GM13977 (cell line): Measurements from ENCODE around the gene HOXA6.

Experiments
- DNase-seq: peaks from one replicate; pipeline ENCODE4 v3.0.0; 2012; ENCODE audit warnings: low spot score
- in situ Hi-C: fragments of 300-500 bp; cut with MboI; formaldehyde crosslinking; loops from one replicate; pipeline ENCODE4 v1.12.0; 2022; ENCODE audit warnings: low sequenced_read_pairs, low pct_unique_long_range_greater_than_20kb, mixed read lengths, inconsistent platforms; ENCODE audit not compliant: unreplicated experiment
- TF ChIP-seq, protein P1 (sequence below): IDR thresholded peaks from 2 replicates; pipeline ENCODE4 v1.5.1; 2012; ENCODE audit warnings: mild to moderate bottlenecking, control low read depth; ENCODE audit not compliant: insufficient read depth; ENCODE audit errors: extremely low read depth, missing control alignments

HOXA6 gene

GRCh38 chr7:27119412-27119911, 28.1 kb downstream of the HOXA6 start:
- TF ChIP-seq, protein P1, sequence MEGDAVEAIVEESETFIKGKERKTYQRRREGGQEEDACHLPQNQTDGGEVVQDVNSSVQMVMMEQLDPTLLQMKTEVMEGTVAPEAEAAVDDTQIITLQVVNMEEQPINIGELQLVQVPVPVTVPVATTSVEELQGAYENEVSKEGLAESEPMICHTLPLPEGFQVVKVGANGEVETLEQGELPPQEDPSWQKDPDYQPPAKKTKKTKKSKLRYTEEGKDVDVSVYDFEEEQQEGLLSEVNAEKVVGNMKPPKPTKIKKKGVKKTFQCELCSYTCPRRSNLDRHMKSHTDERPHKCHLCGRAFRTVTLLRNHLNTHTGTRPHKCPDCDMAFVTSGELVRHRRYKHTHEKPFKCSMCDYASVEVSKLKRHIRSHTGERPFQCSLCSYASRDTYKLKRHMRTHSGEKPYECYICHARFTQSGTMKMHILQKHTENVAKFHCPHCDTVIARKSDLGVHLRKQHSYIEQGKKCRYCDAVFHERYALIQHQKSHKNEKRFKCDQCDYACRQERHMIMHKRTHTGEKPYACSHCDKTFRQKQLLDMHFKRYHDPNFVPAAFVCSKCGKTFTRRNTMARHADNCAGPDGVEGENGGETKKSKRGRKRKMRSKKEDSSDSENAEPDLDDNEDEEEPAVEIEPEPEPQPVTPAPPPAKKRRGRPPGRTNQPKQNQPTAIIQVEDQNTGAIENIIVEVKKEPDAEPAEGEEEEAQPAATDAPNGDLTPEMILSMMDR: no peak
- in situ Hi-C loops: no loop called here
- DNase-seq: no peak

DNA sequence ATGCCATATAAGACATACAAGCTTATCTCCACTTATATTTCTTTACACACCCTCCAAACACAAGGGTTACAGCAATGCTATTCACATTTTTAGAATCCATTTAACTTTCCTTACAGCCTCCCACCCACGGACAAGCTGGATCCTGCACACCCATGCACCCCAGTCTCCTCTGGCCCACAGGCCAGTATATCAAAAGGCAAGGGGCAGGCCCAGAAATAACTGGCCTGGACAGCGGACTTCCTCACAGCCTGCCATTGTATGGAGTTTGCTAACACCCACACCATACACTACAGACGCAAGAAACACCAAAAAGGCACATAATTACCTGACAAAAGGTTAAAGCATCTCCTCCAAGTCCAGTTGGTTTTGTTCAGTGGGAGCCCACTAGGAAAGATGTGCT, 29.0 kb downstream of the HOXA6 start:
- in situ Hi-C loops: no loop called here
- TF ChIP-seq, protein P1: no peak
- DNase-seq: no peak

DNA sequence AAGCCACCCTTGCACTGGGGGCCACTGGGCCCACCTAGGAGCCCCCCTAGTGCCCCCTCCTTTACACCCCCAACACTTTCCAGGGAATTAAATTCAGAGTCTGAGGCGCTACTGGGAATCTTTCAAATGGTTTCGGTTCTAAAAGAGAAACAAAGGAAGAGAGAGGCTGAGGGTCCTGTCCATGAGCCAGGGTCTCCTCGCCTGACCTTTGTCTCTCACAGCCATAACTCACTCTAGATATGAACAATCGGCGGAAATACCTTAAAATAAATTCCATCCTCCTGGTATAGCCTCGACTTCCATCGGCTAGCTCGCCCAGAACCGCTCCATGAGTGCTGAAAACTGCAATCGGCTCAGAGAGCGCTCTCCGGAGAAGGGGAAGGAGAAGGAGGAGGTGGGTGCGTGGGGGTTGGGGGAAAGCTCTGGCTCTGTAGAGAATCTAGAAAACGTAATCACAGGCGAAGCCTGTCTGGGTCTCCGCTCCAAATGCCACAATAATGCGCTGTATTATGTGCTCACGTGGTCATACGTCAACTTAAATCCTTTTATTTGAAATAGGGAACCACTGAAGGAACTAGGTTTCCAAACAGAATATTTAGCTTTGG, 29.6 kb downstream of the HOXA6 start:
- DNase-seq: no peak
- TF ChIP-seq, protein P1: no peak
- in situ Hi-C loops: no loop called here

DNA sequence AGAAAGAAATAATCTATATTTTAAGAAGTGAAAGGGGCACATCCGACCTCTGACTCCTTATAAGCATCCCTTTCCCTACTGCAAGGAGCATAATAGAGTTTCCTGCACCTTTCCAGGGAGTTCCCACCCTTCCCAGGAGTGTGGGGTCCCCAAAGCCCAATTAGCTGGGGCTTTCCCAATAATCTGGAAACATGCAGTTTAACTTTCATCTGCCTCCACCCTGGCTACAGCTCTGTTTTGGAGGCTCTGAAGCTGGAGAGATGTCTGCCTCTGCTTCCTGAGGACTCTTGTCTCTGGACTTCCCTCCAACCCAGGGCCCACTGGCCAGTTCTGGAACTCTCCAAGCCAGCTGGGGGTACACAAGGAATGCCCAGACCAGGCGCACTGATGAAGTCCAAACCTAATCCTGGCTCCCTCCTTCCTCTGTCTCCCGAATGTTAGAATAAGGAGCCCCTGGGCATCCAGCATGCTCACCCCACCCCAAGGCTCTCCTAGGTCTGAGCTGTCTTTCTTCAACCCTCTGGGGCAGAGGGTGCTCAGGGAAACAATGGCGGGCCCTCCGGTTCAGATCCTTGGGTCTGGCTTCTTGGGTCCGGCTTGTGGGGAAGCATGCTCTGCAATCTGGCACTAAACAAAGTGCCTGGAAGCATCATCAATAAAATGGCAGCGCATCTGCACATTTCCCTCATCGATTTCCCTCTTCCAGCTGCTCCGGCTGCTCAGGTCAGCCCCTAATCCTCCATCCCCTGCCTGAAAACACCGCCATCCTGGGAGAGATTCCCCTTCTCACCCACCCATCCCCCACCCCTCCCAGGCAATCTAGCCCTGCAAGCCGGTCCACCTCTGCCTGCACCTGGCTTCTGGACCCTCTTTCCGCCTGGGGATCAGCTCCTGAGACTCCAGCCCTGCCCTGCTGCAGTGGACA, 30.4 kb downstream of the HOXA6 start:
- in situ Hi-C loops: no loop called here
- TF ChIP-seq, protein P1: no peak
- DNase-seq: no peak

DNA sequence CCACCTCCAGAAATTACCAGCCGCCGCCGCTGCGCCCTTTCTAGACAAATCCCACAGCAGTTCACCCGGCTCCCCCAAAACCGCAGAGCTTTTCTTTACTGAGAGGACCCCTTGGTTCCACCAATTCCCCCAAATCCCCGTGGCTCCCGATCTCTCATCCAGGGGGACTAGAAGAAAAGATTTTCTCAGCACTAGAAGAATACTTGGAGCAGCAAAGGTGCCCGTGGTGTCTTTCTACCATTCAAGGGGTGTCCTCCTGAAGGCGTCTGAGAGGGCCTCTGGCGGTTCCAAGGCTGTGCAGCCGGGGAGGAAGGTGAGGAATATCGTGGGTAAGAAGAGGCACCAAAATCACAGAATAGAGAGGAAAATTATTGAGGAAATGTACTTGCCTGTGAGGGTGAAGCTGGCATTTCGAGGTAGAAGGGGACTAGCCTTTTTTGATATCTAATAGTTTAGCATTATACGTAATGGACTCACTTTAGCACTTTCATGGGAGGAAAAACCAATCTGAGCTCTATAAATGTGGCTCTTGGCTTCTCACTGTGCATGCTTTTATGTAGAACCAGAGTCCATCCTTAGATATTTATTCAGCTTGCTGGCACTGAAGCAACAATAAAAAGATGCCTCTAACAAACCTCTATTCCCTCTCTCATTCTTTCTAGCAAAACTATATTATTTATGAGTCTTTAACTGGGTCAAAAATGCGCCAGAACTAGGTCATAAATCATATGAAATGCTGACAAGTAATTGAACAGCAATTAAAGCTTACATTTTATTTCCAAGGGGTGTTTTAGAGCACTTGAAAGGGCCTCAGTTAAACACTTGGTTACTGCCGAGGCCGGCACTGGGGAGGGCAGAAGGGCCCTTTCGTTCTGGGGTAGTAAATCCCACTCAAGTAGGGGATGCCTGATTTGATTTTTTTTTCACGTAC, 31.3 kb downstream of the HOXA6 start:
- TF ChIP-seq, protein P1: no peak
- DNase-seq: no peak
- in situ Hi-C loops: no loop called here

- in situ Hi-C loops: no loop called here
- DNase-seq: no peak
- TF ChIP-seq, protein P1: no peak
Observed at GRCh38 chr7:27115221-27116026, 32.1 kb downstream of the HOXA6 start.
